Putamen (tissue), 1 donor: ENCODE data around the gene ZC3HAV1L.
"Not testable (repeated sequence)": the region's sequence is repeated elsewhere in the genome, so short reads cannot be mapped to it uniquely, and the experiment has no call there.

ENCODE experiments used
- DNase-seq: peaks from one replicate; pipeline ENCODE4 v3.0.0-alpha.2; 2016; ENCODE audit warnings: low spot score

ZC3HAV1L gene

DNA sequence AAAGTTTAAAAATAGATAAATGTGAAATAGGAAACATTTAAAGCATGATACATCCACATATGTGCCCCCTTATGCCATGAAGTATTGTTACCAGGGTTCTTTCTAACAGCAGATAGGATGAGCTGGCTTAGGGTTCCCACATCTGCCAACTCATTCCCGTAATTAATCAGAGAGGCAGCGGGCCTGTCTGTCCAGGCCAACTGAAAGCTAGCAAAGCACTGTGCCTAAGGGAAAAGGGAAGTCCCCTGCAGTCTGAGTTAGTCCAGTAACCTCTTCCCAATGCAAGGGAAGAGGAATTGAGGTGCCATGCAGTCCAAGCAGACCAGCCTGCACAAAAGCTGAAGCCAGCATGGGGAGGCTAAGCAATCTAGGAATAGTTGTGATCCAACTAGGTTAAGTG is 18.3 kb upstream of the ZC3HAV1L start:
- DNase-seq = no peak

DNA sequence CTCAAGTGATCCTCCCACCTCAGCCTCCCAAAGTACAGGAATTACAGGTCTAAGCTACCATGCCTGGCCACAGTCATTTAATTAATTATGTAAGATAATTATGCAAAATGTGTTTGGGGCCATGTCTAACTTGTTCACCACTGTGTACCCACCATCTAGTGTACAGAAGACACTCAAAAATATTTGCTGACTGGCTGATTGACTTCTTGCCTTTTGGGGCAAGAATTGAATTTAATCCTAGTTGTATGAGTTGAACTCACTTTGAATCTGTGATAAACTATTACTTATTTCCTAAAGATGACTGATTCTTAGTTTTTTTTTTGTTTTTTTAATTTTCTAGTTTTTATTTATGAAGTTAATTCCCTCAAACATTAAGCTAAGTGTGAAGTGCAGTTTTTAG is 15.8 kb upstream of the ZC3HAV1L start:
- DNase-seq = no peak

DNA sequence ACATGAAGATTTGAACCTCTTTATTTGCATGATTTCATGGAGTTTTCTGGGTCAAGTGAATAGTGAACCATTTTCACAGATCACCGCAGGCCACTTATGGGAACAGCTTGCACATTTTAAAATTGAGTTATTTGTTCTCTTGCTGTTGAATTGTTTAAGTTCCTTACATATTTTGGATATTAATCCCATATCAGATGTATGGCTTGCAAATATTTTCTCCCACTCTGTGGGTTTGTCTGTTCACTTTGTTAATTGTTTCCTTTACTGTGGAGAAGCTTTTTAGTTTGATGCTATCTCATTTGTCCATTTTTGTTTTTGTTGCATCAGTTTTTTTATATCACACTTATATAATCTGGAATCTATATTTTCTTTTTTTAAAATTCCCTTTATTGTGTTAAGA is 14.1 kb upstream of the ZC3HAV1L start:
- DNase-seq = no peak

DNA sequence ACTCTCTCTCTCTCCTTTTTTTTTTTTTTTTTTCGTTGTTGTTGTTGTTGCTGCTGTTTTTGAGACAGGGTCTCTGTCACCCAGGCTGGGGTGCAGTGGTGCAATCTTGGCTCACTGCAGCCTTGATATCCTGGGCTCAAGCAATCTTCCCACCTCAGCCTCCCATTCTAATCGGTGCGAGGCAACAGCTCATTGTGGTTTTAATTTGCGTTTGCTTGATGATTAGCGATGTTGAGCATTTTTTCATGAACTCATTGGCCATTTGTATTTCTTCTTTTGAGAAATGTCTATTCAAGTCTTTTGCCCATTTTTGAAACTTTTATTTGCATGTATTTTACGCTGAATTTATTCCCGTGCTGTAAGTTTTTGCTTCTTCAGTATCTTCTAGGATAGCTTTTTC is 13.3 kb upstream of the ZC3HAV1L start:
- no peak for DNase-seq

DNA sequence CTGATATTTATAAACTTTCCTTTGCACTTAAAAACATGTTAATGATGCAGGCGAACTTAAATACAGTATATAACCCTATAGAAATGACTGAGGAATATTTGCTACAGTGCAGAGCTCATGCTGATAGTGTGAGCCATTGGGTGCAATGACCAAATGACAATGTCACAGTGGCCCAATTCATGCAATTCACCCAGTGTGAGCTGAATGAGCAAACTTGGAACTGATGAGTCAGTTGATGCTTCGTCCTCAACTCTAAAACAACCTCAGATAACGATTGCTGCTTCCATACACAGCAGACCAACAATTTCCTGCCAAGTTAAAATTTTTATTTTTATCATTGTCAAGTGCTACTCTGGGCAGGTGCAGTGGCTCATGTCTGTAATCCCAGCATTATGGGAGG is 12.1 kb upstream of the ZC3HAV1L start:
- no peak for DNase-seq

DNA sequence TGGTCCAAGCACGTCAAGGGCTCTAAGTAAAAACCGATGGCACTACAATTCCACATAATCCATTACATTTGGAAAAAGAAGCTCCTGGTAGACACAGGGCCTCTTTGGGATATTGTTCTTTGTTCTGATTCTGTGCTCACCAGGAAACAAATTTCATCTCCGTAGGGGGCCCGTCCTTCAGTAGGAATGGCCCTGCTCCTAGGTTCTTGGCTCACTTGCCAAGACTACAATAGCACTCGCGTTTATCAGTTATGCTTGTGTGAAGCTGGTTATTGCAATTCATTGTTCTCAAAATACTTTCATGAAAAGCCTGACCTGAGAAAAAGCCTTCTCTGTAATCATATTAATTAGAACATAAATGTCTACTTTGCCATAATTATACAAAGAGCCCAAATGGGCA is 10.3 kb upstream of the ZC3HAV1L start:
- DNase-seq = no peak

DNA sequence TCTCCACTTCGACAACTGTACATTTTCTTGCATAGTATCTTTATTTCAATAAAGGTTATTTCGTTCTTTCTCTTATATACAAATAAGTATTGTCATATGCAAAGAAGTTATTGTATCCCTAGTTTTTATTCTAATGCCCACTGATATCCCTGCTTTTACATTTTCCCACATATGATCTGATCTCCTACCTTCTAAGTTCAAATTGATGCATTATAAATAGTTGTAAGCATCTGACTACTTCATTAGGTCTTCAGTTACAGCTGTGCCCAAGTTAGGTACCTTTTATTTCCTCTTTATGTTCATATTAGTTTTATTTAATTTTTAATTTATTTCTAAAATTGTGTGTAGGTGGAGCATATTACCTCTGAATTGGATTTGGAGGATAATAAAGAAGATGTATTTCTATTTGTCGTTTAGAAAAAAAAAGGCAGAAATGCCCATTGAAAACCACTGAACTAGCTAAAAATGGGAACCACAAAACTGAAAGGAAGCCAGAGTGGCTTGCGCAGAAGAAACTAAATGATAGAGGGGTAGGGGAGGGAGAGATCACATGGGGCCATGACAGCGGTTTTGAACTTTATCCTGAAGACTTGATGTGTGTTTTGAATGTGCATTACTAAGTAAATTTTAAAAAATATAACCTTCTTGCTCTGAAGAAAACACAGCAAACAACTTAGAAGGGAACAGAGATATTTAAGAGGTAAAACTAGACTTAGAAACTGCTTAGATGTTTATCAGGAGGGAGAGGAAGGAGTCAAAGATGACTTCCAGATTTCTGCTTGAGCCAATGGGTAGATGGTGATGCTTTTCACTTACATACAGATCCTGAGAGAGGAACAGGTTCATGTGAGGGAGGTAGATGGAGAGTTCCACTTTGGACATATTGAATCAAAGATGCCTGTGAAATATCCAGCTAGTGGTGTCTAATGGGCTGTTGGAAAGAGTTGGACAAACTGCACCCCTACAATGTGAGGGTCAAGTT is 9.3 kb upstream of the ZC3HAV1L start:
- no peak for DNase-seq

DNA sequence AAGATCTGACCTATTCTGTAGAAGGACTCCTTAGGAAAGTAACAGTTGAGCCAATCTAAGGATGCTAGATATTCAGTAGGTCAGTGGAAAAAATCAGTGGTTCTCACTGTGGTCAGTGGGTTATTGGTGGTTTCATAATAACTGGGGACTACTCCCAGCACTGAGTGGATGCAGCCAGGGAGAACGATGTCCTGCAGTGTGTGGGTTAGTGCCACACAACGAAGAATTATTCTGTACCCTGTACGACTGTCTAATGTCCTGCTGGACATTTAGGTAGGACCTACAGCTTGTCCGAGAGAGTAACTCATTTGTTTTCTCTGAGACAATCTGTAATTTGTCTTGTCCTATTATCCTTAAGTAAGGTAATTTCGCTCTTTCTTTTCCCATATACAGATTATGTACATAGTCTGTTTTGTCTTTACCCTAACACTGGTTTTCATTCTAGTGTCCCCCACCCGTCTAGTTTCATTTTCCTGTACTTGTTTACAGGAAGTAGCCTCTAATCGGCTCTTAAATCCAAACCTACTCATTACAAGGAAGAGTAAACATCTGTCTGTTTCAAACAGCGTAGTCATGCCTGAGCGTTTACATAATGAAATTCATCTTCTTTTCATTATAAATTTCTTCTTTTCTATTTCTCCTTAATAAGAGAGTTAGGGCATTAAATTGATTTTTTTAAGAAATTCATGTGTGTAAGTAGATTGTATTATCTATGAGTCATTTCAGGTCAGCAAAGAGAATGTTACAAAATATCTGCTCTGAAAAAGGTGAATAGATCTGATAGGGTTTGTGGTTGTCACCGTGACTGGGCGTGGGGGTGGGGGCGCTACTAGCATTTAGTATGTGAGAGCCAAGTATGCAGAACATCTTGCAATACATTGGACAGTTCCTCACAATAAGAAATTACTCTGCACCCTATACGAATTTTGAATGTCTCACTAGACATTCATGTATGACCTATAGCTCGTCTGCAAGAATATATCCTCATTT is 8.3 kb upstream of the ZC3HAV1L start:
- no peak for DNase-seq

DNA sequence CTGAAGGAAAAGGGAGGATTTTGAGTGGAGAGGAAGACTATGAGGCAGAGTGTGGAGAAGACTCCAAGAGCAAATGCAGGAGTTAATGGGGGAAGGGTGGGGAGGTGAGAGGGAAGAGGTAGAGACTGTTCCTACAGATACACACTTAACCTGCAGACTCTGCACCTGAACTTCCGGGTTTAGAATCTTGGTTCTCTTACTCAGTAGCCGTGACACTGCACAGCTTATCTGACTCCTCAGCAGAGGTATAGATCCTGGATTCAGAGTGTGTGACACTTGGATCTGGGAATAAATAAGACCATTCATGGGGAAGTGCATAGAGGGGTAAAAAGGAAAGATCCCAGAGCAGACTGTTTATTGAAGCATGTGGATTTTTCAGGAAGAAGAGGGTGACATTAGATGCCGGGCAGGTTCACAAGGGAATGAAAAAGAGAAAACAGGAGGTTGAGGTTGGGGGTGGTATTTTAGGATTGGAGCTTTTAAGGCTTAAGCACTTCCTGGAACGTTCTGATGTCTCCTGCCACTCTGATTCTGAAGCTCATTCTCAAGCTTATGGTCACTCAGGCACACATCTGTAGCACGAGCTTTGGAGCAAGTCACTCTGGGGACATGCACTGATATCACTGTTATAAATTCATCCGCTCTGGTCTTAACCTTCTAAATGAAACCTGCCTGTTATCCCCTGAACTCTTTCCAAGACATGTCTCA is 5.7 kb upstream of the ZC3HAV1L start:
- DNase-seq = no peak

DNA sequence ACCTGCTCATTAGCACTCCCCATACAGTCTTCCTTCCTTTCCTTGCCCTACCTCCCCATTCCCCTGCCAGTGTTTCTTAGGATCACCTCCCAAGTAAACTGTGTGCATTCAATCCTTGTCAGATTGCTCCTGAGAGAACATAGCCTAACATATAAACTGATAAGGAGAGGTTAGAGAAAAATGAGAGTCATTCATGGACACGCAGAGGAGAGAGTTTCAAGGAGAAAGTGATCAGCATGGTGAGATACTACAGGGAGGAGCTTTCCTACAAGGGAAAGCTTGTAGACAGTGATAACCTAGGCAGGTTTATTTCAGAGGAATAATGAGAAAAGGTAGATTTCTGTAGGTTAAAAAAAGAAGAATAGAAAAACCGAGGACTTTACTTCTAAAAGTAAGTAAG is 2.8 kb upstream of the ZC3HAV1L start:
- DNase-seq = no peak

DNA sequence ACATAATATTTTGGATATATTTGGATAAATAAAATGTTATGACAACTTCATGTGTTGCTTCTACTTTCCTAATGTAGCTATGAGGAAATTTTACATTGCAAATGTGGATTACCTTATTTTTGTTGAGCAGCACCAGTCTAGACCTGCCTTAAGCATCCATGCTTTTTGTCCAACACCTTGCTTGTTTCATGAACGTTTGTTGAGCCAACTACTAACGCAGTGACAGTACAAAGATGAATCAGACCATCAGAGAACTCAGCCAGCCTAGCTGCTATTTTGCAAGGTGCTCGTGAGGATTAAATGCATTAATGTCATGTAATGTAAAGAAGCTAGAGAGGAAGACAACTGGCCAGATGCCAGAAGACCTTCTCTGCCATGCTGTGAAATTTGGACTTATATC is 1.1 kb upstream of the ZC3HAV1L start:
- no peak for DNase-seq

DNA sequence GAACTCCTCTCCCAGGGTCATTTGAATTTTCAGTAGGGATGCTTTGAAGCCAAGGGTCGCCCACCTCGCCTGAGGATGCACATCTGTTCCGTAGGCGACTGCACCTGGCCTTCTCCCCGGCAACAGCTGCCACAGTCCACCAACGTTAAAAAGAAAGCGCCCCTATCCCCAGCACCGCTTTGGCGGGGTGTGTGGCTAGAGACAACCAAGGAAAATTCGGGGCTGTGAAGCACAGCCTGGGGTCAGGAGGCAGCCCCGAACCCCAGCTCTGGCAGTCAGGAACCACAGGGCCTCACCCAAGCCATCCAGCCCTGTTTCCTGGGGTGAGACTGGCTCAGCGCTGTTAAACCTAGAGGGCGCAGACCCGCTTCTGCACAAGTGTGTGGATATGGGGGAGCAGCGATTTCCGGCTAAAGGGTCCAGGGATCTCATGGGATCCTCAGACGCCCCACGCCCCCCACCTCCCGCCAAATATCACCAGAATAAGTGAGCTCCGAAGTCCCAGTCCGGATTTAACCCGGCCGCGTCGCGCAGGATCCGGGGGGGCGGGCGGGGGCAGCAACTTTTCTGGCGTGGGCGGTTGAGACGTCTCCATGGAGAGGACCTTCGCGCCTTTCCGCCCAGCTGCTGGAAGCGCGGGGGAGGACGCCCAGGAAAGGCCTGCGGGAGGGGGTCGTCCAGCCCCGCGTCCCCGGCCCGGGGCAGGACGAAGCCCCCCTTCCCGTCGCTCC is 822 bp downstream of the ZC3HAV1L start:
- DNase-seq = peak; percentile 13

DNA sequence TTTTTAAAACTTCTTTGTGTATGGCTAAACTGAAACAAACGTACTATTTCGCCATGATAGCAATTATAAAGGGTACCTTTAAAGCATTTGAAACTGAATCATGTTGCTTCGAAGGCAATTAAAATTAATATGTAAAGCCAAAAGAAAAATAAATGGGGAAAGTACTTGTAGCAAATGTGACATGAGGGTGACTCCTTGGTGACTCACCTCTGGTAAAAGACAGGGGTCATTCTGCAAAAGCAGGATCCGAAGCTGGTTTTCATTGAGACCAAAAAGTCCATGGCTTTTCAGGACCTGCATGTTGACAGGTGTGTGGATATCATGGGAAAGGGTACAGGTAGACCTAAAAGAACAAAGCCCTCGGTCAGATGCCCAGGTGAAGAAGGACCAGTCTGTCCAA is 1.5 kb downstream of the ZC3HAV1L start:
- no peak for DNase-seq

DNA sequence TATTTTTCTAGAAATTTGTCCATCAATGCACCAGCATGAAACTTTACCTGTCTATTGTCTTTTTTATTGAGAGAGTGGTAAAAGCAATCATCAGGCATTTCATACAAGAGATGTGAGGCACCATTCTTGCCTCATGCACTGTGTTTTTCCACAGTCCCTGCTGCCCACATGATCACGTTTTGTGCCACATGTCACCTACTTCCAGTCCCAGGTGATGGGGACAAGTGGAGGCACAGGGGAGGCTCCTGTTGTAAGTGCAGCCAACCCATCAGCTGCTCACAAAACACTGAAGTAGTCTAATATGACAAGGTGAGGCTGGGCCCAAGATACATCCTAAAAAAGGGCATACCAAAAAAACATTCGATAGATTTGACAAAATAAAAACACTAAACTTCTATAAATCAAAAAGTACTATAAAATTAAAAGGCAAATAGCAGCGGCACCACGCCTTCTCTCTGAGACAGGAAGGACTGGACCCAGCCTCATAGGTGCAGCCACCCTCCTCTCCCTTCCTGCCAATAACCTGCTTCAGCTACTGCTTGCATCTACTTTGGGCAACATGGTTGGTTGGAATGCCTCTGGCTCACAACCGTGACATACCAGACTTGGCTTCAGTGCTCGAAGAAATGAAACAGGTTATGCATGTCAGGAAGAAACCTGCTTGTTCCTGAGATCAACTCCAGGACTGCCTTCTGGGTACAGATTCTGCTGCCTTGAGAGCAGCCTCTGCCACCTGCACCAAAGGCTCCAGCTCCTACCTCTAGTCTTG is 2.3 kb downstream of the ZC3HAV1L start:
- no peak for DNase-seq

DNA sequence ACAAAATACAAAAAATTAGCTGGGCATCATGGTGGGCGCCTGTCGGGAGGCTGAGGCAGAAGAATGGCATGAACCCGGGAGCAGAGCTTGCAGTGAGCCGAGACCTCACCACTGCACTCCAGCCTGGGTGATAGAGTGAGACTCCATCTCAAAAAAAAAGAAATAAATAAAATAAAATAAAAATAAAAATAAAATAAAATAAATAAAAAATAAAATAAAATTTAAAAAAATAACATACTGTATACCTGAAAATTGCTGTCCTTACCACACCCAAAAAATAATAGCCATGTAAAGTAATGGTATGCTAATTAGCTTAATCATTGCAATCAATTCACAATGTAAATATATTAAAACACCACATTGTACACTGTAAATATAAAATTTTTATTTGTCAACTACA is 3.4 kb downstream of the ZC3HAV1L start:
- DNase-seq = no peak

DNA sequence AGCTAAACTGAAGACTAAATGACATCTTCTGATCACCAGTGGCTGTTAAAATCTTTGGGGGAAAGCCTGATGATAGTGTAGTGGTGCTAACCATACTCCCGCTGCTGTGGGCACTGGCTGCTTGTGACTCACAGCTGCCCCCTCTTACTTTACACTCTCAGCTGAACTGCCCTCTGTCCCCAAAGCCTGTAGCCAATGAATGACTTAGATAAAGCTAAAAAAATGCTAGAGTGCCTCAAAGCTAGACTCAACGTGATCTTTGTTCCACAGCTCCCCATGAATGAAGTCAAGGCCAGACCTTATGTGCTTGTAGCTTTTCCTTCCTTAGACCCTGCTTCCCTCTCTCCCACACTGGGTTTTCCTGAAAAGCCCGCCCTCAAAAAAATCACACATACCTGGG is 6.5 kb downstream of the ZC3HAV1L start:
- no peak for DNase-seq

DNA sequence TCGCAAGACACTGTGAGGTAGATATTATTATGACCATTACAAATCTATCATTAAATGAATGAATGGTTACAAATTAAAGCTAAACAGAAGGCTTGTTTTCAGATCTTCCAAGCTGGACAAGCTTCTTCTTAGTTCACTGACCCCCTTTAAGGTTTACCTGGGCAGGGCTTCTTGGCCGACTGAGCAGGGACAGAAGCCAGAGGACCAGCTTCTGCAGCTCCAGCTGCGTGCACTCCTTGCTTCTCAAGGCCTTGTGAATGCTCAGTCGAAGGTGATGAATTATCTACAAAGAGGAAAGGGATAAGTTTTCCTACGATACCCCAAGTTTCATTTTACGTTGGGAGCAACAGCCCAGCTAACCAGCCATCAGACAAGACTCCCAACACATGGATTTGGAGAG is 9.3 kb downstream of the ZC3HAV1L start:
- no peak for DNase-seq

DNA sequence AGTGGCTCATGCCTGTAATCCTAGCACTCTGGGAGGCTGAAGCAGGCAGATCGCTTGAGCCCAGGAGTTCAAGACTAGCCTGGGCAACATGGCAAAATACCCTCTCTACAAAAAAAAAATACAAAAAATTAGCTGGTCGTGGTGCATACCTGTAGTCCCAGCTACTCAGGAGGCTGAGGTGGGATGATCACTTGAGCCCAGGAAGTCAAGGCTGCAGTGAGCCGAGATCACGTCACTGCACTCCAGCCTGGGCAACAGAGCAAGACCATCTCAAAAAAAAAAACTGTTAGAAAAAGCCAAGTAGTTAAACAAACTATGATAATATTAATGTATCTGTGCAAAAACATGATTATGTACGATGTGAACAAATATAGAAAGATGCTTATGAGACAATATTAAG is 10.0 kb downstream of the ZC3HAV1L start:
- not testable (repeated sequence) for DNase-seq

DNA sequence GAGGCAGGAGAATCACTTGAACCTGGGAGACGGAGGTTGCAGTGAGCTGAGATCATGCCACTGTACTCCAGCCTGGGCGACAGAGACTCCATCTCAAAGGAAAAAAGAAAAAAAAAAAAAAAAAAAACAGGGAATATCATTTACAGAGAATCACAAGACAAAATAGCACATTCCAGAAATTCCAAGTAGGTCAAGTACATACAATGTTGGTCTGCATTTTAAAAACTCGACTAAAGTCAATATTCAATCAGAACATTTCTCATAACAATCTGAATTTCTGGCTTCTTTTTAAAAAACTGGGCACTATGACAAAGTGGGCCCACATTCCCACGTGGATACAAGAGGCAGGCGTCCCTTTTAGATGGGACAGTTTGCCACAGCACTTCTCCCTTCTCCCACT is 12.8 kb downstream of the ZC3HAV1L start:
- no peak for DNase-seq

DNA sequence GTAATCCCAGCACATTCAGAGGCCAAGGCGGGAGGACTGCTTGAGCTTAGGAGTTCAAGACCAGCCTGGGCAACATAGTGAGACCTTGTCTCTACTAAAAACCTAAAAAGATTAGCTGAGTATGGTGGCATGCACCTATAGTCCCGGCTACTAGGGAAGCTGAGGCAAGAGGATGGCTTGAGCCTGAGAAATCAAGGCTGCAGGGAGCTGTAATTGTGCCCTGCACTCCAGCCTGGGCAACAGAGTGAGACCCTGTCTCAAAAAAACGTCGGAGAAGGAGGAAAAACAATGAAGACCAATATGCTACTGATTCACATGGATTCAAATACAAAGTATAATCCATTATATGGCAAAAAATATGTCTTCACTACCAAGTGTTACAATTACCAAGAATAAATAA is 13.6 kb downstream of the ZC3HAV1L start:
- no peak for DNase-seq

DNA sequence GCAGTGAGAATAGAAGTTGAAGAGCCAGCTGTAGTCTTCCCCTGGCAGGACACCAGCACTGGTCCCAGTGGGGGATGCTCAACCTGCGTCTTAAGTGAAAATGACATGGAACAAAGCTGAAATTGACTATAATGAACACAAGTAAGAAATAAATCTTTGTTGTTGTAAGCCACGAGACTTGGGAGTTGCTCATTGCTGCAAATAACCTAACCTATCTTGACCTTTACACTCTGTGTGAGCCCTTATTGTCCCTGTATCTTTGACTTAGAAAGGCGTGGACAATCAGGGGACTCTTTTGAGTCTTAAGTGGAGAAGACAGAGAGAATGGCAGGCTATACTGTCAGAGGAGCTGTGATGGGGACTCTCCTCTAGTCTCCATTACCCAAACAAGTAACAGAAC is 16.9 kb downstream of the ZC3HAV1L start:
- DNase-seq = no peak
